Loucy (cell line): Measurements from ENCODE around the gene ATF6.

Source experiments
- H2AFZ ChIP-seq: fragments of 200-600 bp; sonication (generic); 2 replicates; pipeline ENCODE4 v1.6.0; 2016; ENCODE audit warnings: antibody characterized with exemption, mild to moderate bottlenecking, low read length, moderate library complexity
- H3F3A ChIP-seq: fragments of 200-600 bp; 2 replicates; pipeline ENCODE4 v1.6.0; 2016; ENCODE audit warnings: antibody characterized with exemption, low read depth, mild to moderate bottlenecking
- H3K27me3 ChIP-seq: fragments of 200-600 bp; sonication (generic); 2 replicates; pipeline ENCODE4 v1.6.1; 2014; ENCODE audit warnings: low read length, mild to moderate bottlenecking; ENCODE audit not compliant: insufficient read depth, poor library complexity, severe bottlenecking
- H3K36me3 ChIP-seq: fragments of 200-600 bp; sonication (generic); 2 replicates; pipeline ENCODE4 v1.6.1; 2016; ENCODE audit warnings: low read length; ENCODE audit not compliant: insufficient read depth
- H3K4me1 ChIP-seq: fragments of 200-600 bp; sonication (generic); 2 replicates; pipeline ENCODE4 v1.5.1; 2014; ENCODE audit warnings: low read length, mild to moderate bottlenecking; ENCODE audit not compliant: insufficient read depth, poor library complexity, severe bottlenecking
- H3K4me2 ChIP-seq: fragments of 200-600 bp; sonication (generic); 2 replicates; pipeline ENCODE4 v1.6.0; 2014; ENCODE audit warnings: antibody characterized with exemption, low read length, low read depth, mild to moderate bottlenecking; ENCODE audit not compliant: poor library complexity, severe bottlenecking
- H3K4me3 ChIP-seq: fragments of 200-600 bp; sonication (generic); 2 replicates; pipeline ENCODE4 v1.5.1; 2014; ENCODE audit warnings: low read length, mild to moderate bottlenecking, mixed read lengths; ENCODE audit not compliant: poor library complexity, severe bottlenecking
- H3K79me2 ChIP-seq: fragments of 200-600 bp; sonication (generic); 2 replicates; pipeline ENCODE4 v1.6.1; 2014; ENCODE audit warnings: low read length; ENCODE audit not compliant: insufficient read depth
- H3K9ac ChIP-seq: fragments of 200-600 bp; sonication (generic); 2 replicates; pipeline ENCODE4 v1.6.0; 2014; ENCODE audit warnings: mild to moderate bottlenecking, low read depth, low read length, moderate library complexity; ENCODE audit not compliant: poor library complexity, severe bottlenecking
- H3K9me2 ChIP-seq: fragments of 200-600 bp; sonication (generic); replicated peaks from 2 replicates; pipeline ENCODE4 v1.6.1; 2016; ENCODE audit warnings: low read depth, low read length, mixed read lengths
- H3K9me3 ChIP-seq: fragments of 200-600 bp; sonication (generic); 2 replicates; pipeline ENCODE4 v1.6.1; 2014; ENCODE audit warnings: mild to moderate bottlenecking, antibody characterized with exemption, low read length, low read depth; ENCODE audit not compliant: insufficient read depth
- H4K20me1 ChIP-seq: fragments of 200-600 bp; sonication (generic); 2 replicates; pipeline ENCODE4 v1.6.0; 2014; ENCODE audit warnings: antibody characterized with exemption, low read length, mild to moderate bottlenecking; ENCODE audit not compliant: insufficient read depth, poor library complexity, severe bottlenecking
- CTCF ChIP-seq: fragments of 200-600 bp; sonication (generic); conservative IDR thresholded peaks from 2 replicates; pipeline ENCODE4 v1.5.1; 2014; ENCODE audit warnings: mild to moderate bottlenecking, antibody characterized with exemption, low read length
- EZH2phosphoT487 ChIP-seq: fragments of 200-600 bp; IDR thresholded peaks from 2 replicates; pipeline ENCODE4 v1.6.1; 2018; ENCODE audit warnings: antibody characterized with exemption, mild to moderate bottlenecking, moderate library complexity, borderline replicate concordance

ATF6 gene

DNA sequence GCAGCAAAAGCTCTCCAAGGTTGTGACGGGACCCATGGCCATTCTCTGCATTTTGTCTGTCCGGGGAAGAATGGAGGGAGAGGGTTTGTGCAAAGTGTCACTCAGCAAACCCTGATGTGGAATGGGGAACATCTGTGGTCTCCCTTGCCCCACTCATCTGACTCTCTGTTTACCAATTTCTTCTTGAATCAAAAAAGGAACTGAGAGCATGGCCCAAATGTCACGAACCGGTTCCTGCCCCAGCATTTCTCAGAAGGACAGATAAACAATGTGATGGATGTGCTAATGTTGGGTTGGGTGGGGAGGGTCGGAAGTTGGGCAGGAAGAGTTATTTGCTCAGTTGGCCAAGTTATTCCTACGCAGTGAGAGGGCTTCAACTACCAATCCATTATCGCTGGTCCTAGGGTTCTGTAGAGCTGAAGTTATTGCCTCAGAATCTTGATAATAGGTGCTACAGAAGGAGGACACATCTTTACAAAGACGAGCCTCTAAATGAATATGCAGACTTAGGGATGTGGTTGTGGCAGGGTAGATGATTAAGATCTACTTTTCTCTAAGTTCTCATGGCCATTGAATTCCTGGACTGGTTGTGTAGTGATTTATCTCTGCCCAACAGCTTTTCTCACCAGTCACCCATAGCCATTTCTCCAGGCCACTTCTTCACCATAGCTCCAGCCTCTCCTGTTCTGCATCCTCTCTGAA lies 26.1 kb upstream of the ATF6 start:
- H2AFZ ChIP-seq: no peak overlapping the region
- H3K27me3 ChIP-seq: no peaks in the 10 kb centered on the region
- no peak overlapping the region for H3K4me2 ChIP-seq
- TF ChIP-seq EZH2phosphoT487: no peak
- no peak for TF ChIP-seq CTCF
- H3K9me3 ChIP-seq: no peaks in the 10 kb centered on the region
- peaks cover 3% of the 10 kb centered on the region for H3K4me1 ChIP-seq
- no peaks in the 10 kb centered on the region for H3K36me3 ChIP-seq
- no peaks in the 10 kb centered on the region for H3F3A ChIP-seq
- no peaks in the 10 kb centered on the region for H3K9me2 ChIP-seq
- no peaks in the 10 kb centered on the region for H4K20me1 ChIP-seq
- no peak overlapping the region for H3K9ac ChIP-seq
- no peak overlapping the region for H3K4me3 ChIP-seq
- H3K79me2 ChIP-seq: no peaks in the 10 kb centered on the region

- Histone ChIP-seq H3K9me2 (no peaks in the 10 kb centered on the region), H3K4me3 (no peak overlapping the region), H3K27me3 (no peaks in the 10 kb centered on the region), H3F3A (no peaks in the 10 kb centered on the region), H2AFZ (peak overlapping the region; percentile 25; the same call in 1 of the 2 replicates), H3K9me3 (no peaks in the 10 kb centered on the region), H3K4me2 (peak overlapping the region; percentile 5), H3K36me3 (no peaks in the 10 kb centered on the region), H3K4me1 (peaks cover 3% of the 10 kb centered on the region), H3K79me2 (no peaks in the 10 kb centered on the region), H3K9ac (no peak overlapping the region), H4K20me1 (no peaks in the 10 kb centered on the region)
- TF ChIP-seq EZH2phosphoT487 (no peak), CTCF (no peak)
Observed at GRCh38 chr1:161740921-161741320, 25.2 kb upstream of the ATF6 start.

GRCh38 chr1:161743231-161743630 lies 22.9 kb upstream of the ATF6 start:
- no peaks in the 10 kb centered on the region for H3F3A ChIP-seq
- no peaks in the 10 kb centered on the region for H4K20me1 ChIP-seq
- no peak overlapping the region for H2AFZ ChIP-seq
- no peak overlapping the region for H3K9ac ChIP-seq
- no peak overlapping the region for H3K4me2 ChIP-seq
- H3K4me1 ChIP-seq: peaks cover 3% of the 10 kb centered on the region
- no peaks in the 10 kb centered on the region for H3K79me2 ChIP-seq
- H3K9me2 ChIP-seq: no peaks in the 10 kb centered on the region
- H3K9me3 ChIP-seq: no peaks in the 10 kb centered on the region
- H3K4me3 ChIP-seq: no peak overlapping the region
- no peaks in the 10 kb centered on the region for H3K27me3 ChIP-seq
- no peak for TF ChIP-seq EZH2phosphoT487
- H3K36me3 ChIP-seq: no peaks in the 10 kb centered on the region

DNA sequence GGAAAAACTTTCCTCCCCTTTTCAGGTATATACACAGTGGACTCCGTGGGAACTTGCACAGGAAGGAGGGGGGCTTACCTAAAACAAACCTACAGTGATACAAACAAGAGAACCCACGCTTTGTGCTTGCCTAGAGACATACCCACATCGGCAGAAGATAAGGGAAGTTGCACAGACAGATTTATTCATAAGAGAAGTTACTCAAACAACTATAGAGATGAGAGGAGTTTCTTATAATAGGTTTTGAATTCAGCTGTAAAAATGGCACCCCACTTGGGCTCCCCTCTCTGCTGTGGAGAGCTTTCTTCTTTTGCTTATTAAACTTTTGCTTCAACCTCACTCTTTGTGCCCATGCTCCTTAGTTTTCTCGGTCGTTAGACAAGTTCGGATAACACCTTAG lies 18.3 kb upstream of the ATF6 start:
- Histone ChIP-seq H3K79me2 (peaks cover 29% of the 10 kb centered on the region), H3K4me2 (no peak overlapping the region), H3K9ac (no peak overlapping the region)

More for the DNA sequence above, 18.3 kb upstream of the ATF6 start:
- Histone ChIP-seq H2AFZ (no peak overlapping the region), H3K9me3 (no peaks in the 10 kb centered on the region), H3K9me2 (no peaks in the 10 kb centered on the region), H3K4me3 (no peak overlapping the region), H3K36me3 (peaks cover 9% of the 10 kb centered on the region; the same call in 1 of the 2 replicates), H3F3A (no peaks in the 10 kb centered on the region), H4K20me1 (peaks cover 22% of the 10 kb centered on the region), H3K4me1 (peaks cover 26% of the 10 kb centered on the region), H3K27me3 (no peaks in the 10 kb centered on the region)
- no peak for TF ChIP-seq CTCF
- TF ChIP-seq EZH2phosphoT487: no peak
